Spleen (tissue), 11 donors: Measurements from ENCODE around the gene C12orf76. TPM values are rescaled to one million over a fixed set of nuclear protein-coding genes. Genes with fewer than 3 reads are reported as not detected.

ENCODE experiments used
- DNase-seq: peaks from one replicate; pipeline ENCODE4 v3.0.0-alpha.2; 2020
- H3K27ac ChIP-seq, 8 donors: fragments of 200-600 bp; sonication (generic) in 7 of 8; 1 replicate in 4 of 8; 2 replicates in 4 of 8; pipeline versions ENCODE4 v1.5.0 to v1.8.0; 2016 to 2021; ENCODE audit warnings: inconsistent platforms in 4 of 8, mild to moderate bottlenecking in 4 of 8, moderate library complexity in 1 of 8
- H3K27me3 ChIP-seq, 7 donors: fragments of 200-600 bp; sonication (generic) in 6 of 7; replicated peaks in 1 of 7; 1 replicate in 4 of 7; 2 replicates in 3 of 7; pipeline versions ENCODE4 v1.5.0 to v1.8.0; 2016 to 2021; ENCODE audit warnings: inconsistent platforms in 3 of 7, mild to moderate bottlenecking in 1 of 7
- H3K36me3 ChIP-seq, 6 donors: fragments of 200-600 bp; sonication (generic) in 5 of 6; 1 replicate in 4 of 6; 2 replicates in 2 of 6; pipeline versions ENCODE4 v1.5.0 to v1.8.0; 2016 to 2021; ENCODE audit warnings: inconsistent platforms in 2 of 6
- H3K4me1 ChIP-seq, 6 donors: fragments of 200-600 bp; sonication (generic) in 5 of 6; 1 replicate in 3 of 6; 2 replicates in 3 of 6; pipeline versions ENCODE4 v1.5.0 to v1.8.0; 2016 to 2021; ENCODE audit warnings: inconsistent platforms in 3 of 6
- H3K4me3 ChIP-seq, 8 donors: fragments of 200-600 bp; sonication (generic) in 7 of 8; 1 replicate in 4 of 8; 2 replicates in 4 of 8; pipeline versions ENCODE4 v1.5.0 to v1.8.0; 2016 to 2021; ENCODE audit warnings: inconsistent platforms in 4 of 8, mild to moderate bottlenecking in 4 of 8, moderate library complexity in 2 of 8
- H3K9me3 ChIP-seq, 8 donors: fragments of 200-600 bp; sonication (generic) in 7 of 8; 1 replicate in 4 of 8; 2 replicates in 4 of 8; pipeline versions ENCODE4 v1.5.0 to v1.8.0; 2016 to 2021; ENCODE audit warnings: inconsistent platforms in 4 of 8
- CTCF ChIP-seq, 11 experiments: fragments of 200-600 bp in 7 of 11; fragments of 450-650 bp in 4 of 11; sonication (generic) in 4 of 11; IDR thresholded peaks in 8 of 11; conservative IDR thresholded peaks in 3 of 11; 1 replicate in 7 of 11; 2 replicates in 4 of 11; pipeline versions ENCODE4 v1.4.0 to v1.8.0; 2016 to 2021; ENCODE audit warnings: antibody characterized with exemption in 11 of 11, inconsistent platforms in 4 of 11, mild to moderate bottlenecking in 1 of 11
- POLR2A ChIP-seq, 3 donors: fragments of 450-650 bp; IDR thresholded peaks; one replicate each; pipeline ENCODE4 v1.5.1; 2017; ENCODE audit warnings: antibody characterized with exemption in 3 of 3, mild to moderate bottlenecking in 1 of 3
- POLR2AphosphoS5 ChIP-seq, 3 donors: sonication (generic); formaldehyde crosslinking; IDR thresholded peaks; one replicate each; pipeline ENCODE4 v1.5.1; 2017; ENCODE audit warnings: antibody characterized with exemption in 3 of 3
- WGBS, 5 donors: extraction: QIAGEN DNeasy Blood & Tissue Kit in 3 of 5; methylation state at CpG; one replicate each; pipeline versions ENCODE4 v1.1.5 to v1.1.7; 2013 to 2018; 5-methylcytosine and 5-hydroxymethylcytosine counted together
- intact Hi-C: fragments of 100-400 bp; cut with DNase I; formaldehyde crosslinking; loops from one replicate; pipeline ENCODE4 v1.15.0; 2023; ENCODE audit warnings: low total_unique reads
- polyA plus RNA-seq, 3 donors: library from polyadenylated mRNA; stranded (reverse); fragments of 200-250 nt; gene quantifications; one replicate each; pipeline ENCODE4 v1.2.1, GENCODE V29; 2013
- total RNA-seq, 7 donors: library from RNA; depleted of rRNA in 3 of 7; stranded (reverse); fragments of >200 nt in 3 of 7; fragmentation: NEBNext Ultra II Directional in 4 of 7; extraction: Animal tissue kit (Norgen Biotek cat#: 25700) in 4 of 7; gene quantifications; one replicate each; pipeline versions ENCODE4 v1.1.0 to v1.2.1, GENCODE V29; 2016 to 2021
- donor health status: healthy with polysubstance abuse.
- donor health status: DM: no; HTN: no; CAD: no; lungs with moderate emphysema.
- donor health status: DM: no; HTN: no; CAD: no.
- donor health status: Bipolar disorder and iron deficiency.
- donor health status: healthy.
- donor health status: DM: no; HTN: no; CAD: no.
- donor health status: DM: yes; HTN: yes; CAD: no.

C12orf76 gene
- total and polyA plus RNA-seq, 10 donors: 12.9 to 21.5 (median 17.1) TPM

GRCh38 chr12:110047297-110047940, 903 bp downstream of the C12orf76 start:
- intact Hi-C loops: no loop called here
- 74 to 80% (median 77%) methylated on average over 14 of the region's 14 CpGs for WGBS, 5 donors
- peak overlapping the region in 7 of 8 donors; percentile 76 to 93 (median 87) for H3K27ac ChIP-seq

GRCh38 chr12:110046451-110047187, 1.7 kb downstream of the C12orf76 start:
- Histone ChIP-seq H3K4me3 (peak overlapping the region in 2 of 8 donors; percentile 72 to 82), H3K27ac (no peak overlapping the region)

More at GRCh38 chr12:110047297-110047940, 903 bp downstream of the C12orf76 start:
- no peak for DNase-seq
- no peaks in the 10 kb centered on the region for H3K27me3 ChIP-seq
- H3K9me3 ChIP-seq: no peaks in the 10 kb centered on the region
- peaks cover 0 to 20% (median 3%) of the 10 kb centered on the region in 6 donors for H3K36me3 ChIP-seq
- H3K4me3 ChIP-seq: peak overlapping the region; percentile 72 to 98 (median 84)
- no peak for TF ChIP-seq POLR2AphosphoS5 (IDR thresholded peaks at IDR 0.05)
- TF ChIP-seq CTCF (IDR thresholded peaks at IDR 0.05 in 8 of 11, conservative IDR thresholded peaks at IDR 0.05 in 3 of 11): no peak
- TF ChIP-seq POLR2A (IDR thresholded peaks at IDR 0.05): no peak
- H3K4me1 ChIP-seq: peaks cover 21 to 77% (median 44%) of the 10 kb centered on the region in 6 donors

GRCh38 chr12:110042264-110042663, 6.1 kb downstream of the C12orf76 start:
- H3K9me3 ChIP-seq: no peaks in the 10 kb centered on the region
- no peaks in the 10 kb centered on the region for H3K27me3 ChIP-seq
- DNase-seq: no peak
- intact Hi-C loops: no loop called here
- peaks cover 22 to 78% (median 45%) of the 10 kb centered on the region in 6 donors for H3K4me1 ChIP-seq
- 94 to 98% (median 96%) methylated on average over 3 of the region's 3 CpGs for WGBS, 5 donors
- TF ChIP-seq CTCF (IDR thresholded peaks at IDR 0.05 in 8 of 11, conservative IDR thresholded peaks at IDR 0.05 in 3 of 11) (no peak), POLR2AphosphoS5 (IDR thresholded peaks at IDR 0.05) (no peak), POLR2A (IDR thresholded peaks at IDR 0.05) (no peak)
- peaks cover 0 to 67% (median 27%) of the 10 kb centered on the region in 6 donors for H3K36me3 ChIP-seq
- peak overlapping the region in 5 of 8 donors; percentile 72 to 78 (median 72) for H3K27ac ChIP-seq
- no peak overlapping the region for H3K4me3 ChIP-seq

More at GRCh38 chr12:110046451-110047187, 1.7 kb downstream of the C12orf76 start:
- no peaks in the 10 kb centered on the region for H3K27me3 ChIP-seq
- WGBS, 5 donors: 75 to 94% (median 90%) methylated on average over 8 of the region's 8 CpGs
- DNase-seq: no peak
- no peaks in the 10 kb centered on the region for H3K9me3 ChIP-seq
- TF ChIP-seq POLR2A (IDR thresholded peaks at IDR 0.05) (no peak), POLR2AphosphoS5 (IDR thresholded peaks at IDR 0.05) (no peak), CTCF (IDR thresholded peaks at IDR 0.05 in 8 of 11, conservative IDR thresholded peaks at IDR 0.05 in 3 of 11) (no peak)
- peaks cover 0 to 28% (median 7%) of the 10 kb centered on the region in 6 donors for H3K36me3 ChIP-seq
- intact Hi-C loops: no loop called here
- H3K4me1 ChIP-seq: peaks cover 21 to 80% (median 46%) of the 10 kb centered on the region in 6 donors
